SU-DHL-6 (cell line): ENCODE data around the gene DCLK1.

Experiments used
- H2AFZ ChIP-seq: fragments of 200-600 bp; sonication (generic); 2 replicates; pipeline ENCODE4 v1.6.1; 2014; ENCODE audit warnings: low read depth, mild to moderate bottlenecking, moderate library complexity, mixed read lengths, antibody characterized with exemption, low read length; ENCODE audit not compliant: severe bottlenecking
- H3F3A ChIP-seq: fragments of 200-600 bp; shearing (Covaris generic); 2 replicates; pipeline ENCODE4 v1.6.0; 2016; ENCODE audit warnings: antibody characterized with exemption, mild to moderate bottlenecking; ENCODE audit not compliant: insufficient read depth
- H3K27ac ChIP-seq: fragments of 200-600 bp; sonication (generic); 2 replicates; pipeline ENCODE4 v1.5.1; 2016; ENCODE audit warnings: low read depth, mild to moderate bottlenecking, low read length, moderate library complexity, mixed read lengths
- H3K27me3 ChIP-seq: fragments of 200-600 bp; sonication (generic), shearing (Covaris generic); 2 replicates; pipeline ENCODE4 v1.6.0; 2014; ENCODE audit warnings: mild to moderate bottlenecking, low read length
- H3K36me3 ChIP-seq: fragments of 200-600 bp; sonication (generic); 2 replicates; pipeline ENCODE4 v1.6.1; 2014; ENCODE audit warnings: mild to moderate bottlenecking, low read length, mixed read lengths
- H3K4me2 ChIP-seq: fragments of 300-600, 200-600 bp; shearing (Covaris generic), sonication (generic); 2 replicates; pipeline ENCODE4 v1.6.0; 2014; ENCODE audit warnings: low read length, low read depth, mild to moderate bottlenecking; ENCODE audit not compliant: poor library complexity, severe bottlenecking
- H3K4me3 ChIP-seq: fragments of 200-600 bp; sonication (generic); 2 replicates; pipeline ENCODE4 v1.5.1; 2014; ENCODE audit warnings: antibody characterized with exemption, low read length, mild to moderate bottlenecking, mixed read lengths; ENCODE audit not compliant: insufficient read depth, poor library complexity, severe bottlenecking
- H3K79me2 ChIP-seq: fragments of 200-600 bp; sonication (generic); 2 replicates; pipeline ENCODE4 v1.6.1; 2014; ENCODE audit warnings: mild to moderate bottlenecking, low read length, moderate library complexity; ENCODE audit not compliant: insufficient read depth
- H3K9ac ChIP-seq: fragments of 200-600 bp; sonication (generic); 2 replicates; pipeline ENCODE4 v1.7.0; 2014; ENCODE audit warnings: mild to moderate bottlenecking, low read length
- H3K9me2 ChIP-seq: fragments of 200-600 bp; sonication (generic); replicated peaks from 2 replicates; pipeline ENCODE4 v1.6.1; 2014; ENCODE audit warnings: low read length; ENCODE audit not compliant: insufficient read depth
- H3K9me3 ChIP-seq: fragments of 200-600 bp; sonication (generic); 2 replicates; pipeline ENCODE4 v1.6.1; 2014; ENCODE audit warnings: low read length, mixed read lengths; ENCODE audit not compliant: insufficient read depth
- H4K20me1 ChIP-seq: fragments of 200-600 bp; sonication (generic); 2 replicates; pipeline ENCODE4 v1.6.1; 2014; ENCODE audit warnings: low read depth, mild to moderate bottlenecking, antibody characterized with exemption, low read length, moderate library complexity, mixed read lengths
- EZH2phosphoT487 ChIP-seq: fragments of 200-600 bp; sonication (generic), shearing (Covaris generic); conservative IDR thresholded peaks from 2 replicates; pipeline ENCODE4 v1.6.1; 2018; ENCODE audit warnings: mild to moderate bottlenecking, antibody characterized with exemption, low read length, moderate library complexity, mixed read lengths
- TF ChIP-seq, protein P1 (sequence below): fragments of 200-600 bp; sonication (generic); IDR thresholded peaks from one replicate; pipeline ENCODE4 v1.5.1; 2017; ENCODE audit warnings: antibody characterized with exemption, mild to moderate bottlenecking, low read length, moderate library complexity; ENCODE audit not compliant: insufficient read depth, poor library complexity, severe bottlenecking

Gene DCLK1

GRCh38 chr13:35817642-35818607, 313.3 kb downstream of the DCLK1 start:
- no peak overlapping the region for H3K9ac ChIP-seq
- H3K36me3 ChIP-seq: no peaks in the 10 kb centered on the region
- no peaks in the 10 kb centered on the region for H3K79me2 ChIP-seq
- H3K4me2 ChIP-seq: no peak overlapping the region
- no peaks in the 10 kb centered on the region for H3K9me2 ChIP-seq
- H3K9me3 ChIP-seq: no peaks in the 10 kb centered on the region
- H3K4me3 ChIP-seq: no peak overlapping the region
- H4K20me1 ChIP-seq: no peaks in the 10 kb centered on the region
- no peaks in the 10 kb centered on the region for H3K27me3 ChIP-seq
- H2AFZ ChIP-seq: no peak overlapping the region
- H3F3A ChIP-seq: no peaks in the 10 kb centered on the region
- TF ChIP-seq, protein P1, sequence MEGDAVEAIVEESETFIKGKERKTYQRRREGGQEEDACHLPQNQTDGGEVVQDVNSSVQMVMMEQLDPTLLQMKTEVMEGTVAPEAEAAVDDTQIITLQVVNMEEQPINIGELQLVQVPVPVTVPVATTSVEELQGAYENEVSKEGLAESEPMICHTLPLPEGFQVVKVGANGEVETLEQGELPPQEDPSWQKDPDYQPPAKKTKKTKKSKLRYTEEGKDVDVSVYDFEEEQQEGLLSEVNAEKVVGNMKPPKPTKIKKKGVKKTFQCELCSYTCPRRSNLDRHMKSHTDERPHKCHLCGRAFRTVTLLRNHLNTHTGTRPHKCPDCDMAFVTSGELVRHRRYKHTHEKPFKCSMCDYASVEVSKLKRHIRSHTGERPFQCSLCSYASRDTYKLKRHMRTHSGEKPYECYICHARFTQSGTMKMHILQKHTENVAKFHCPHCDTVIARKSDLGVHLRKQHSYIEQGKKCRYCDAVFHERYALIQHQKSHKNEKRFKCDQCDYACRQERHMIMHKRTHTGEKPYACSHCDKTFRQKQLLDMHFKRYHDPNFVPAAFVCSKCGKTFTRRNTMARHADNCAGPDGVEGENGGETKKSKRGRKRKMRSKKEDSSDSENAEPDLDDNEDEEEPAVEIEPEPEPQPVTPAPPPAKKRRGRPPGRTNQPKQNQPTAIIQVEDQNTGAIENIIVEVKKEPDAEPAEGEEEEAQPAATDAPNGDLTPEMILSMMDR: no peak
- no peak for TF ChIP-seq EZH2phosphoT487
- no peak overlapping the region for H3K27ac ChIP-seq

- Histone ChIP-seq H3K9ac (no peak overlapping the region), H2AFZ (no peak overlapping the region), H3K4me3 (no peak overlapping the region), H3K27ac (no peak overlapping the region), H3K9me2 (no peaks in the 10 kb centered on the region), H3K27me3 (no peaks in the 10 kb centered on the region), H3K9me3 (no peaks in the 10 kb centered on the region), H4K20me1 (no peaks in the 10 kb centered on the region), H3K79me2 (no peaks in the 10 kb centered on the region), H3F3A (no peaks in the 10 kb centered on the region), H3K36me3 (no peaks in the 10 kb centered on the region), H3K4me2 (no peak overlapping the region)
- TF ChIP-seq, protein P1: no peak
- TF ChIP-seq EZH2phosphoT487: no peak
These were observed 316.6 kb downstream of the DCLK1 start for GRCh38 chr13:35814605-35815011.

GRCh38 chr13:35812736-35813135, 318.4 kb downstream of the DCLK1 start:
- Histone ChIP-seq H3K27me3 (no peaks in the 10 kb centered on the region), H3K9me3 (no peaks in the 10 kb centered on the region), H3K36me3 (no peaks in the 10 kb centered on the region)

GRCh38 chr13:35810321-35810720, 320.9 kb downstream of the DCLK1 start:
- H3K4me3 ChIP-seq: no peak overlapping the region
- no peaks in the 10 kb centered on the region for H3F3A ChIP-seq
- H3K27me3 ChIP-seq: no peaks in the 10 kb centered on the region
- H3K27ac ChIP-seq: no peak overlapping the region
- H3K9me2 ChIP-seq: no peaks in the 10 kb centered on the region
- no peak overlapping the region for H3K4me2 ChIP-seq
- H3K79me2 ChIP-seq: no peaks in the 10 kb centered on the region
- TF ChIP-seq EZH2phosphoT487: no peak
- TF ChIP-seq, protein P1: no peak
- no peak overlapping the region for H2AFZ ChIP-seq
- no peak overlapping the region for H3K9ac ChIP-seq
- no peaks in the 10 kb centered on the region for H4K20me1 ChIP-seq
- no peaks in the 10 kb centered on the region for H3K9me3 ChIP-seq
- H3K36me3 ChIP-seq: no peaks in the 10 kb centered on the region

More at GRCh38 chr13:35812736-35813135, 318.4 kb downstream of the DCLK1 start:
- Histone ChIP-seq H3K4me3 (no peak overlapping the region), H3K79me2 (no peaks in the 10 kb centered on the region), H4K20me1 (no peaks in the 10 kb centered on the region), H3K9ac (no peak overlapping the region), H3K9me2 (no peaks in the 10 kb centered on the region), H2AFZ (no peak overlapping the region), H3K4me2 (no peak overlapping the region), H3F3A (no peaks in the 10 kb centered on the region), H3K27ac (no peak overlapping the region)
- no peak for TF ChIP-seq EZH2phosphoT487
